Upper lobe of right lung (tissue), 1 donor: ENCODE data around the gene CHRNG. TPM values are rescaled to one million over a fixed set of nuclear protein-coding genes. Genes with fewer than 3 reads are reported as not detected.

Experiments
- ATAC-seq: fragments of 200-7000 bp; cut with Tn5 transposase; one replicate; pipeline ENCODE4 v1.9.1; 2020; ENCODE audit warnings: mild to moderate bottlenecking, moderate library complexity
- DNase-seq: peaks from one replicate; pipeline ENCODE4 v3.0.0-alpha.2; 2020
- H3K27ac ChIP-seq: fragments of 200-600 bp; one replicate; pipeline ENCODE4 v1.8.0; 2022
- H3K27me3 ChIP-seq: fragments of 200-600 bp; one replicate; pipeline ENCODE4 v1.8.0; 2022; ENCODE audit warnings: mild to moderate bottlenecking
- H3K36me3 ChIP-seq: fragments of 200-600 bp; one replicate; pipeline ENCODE4 v1.8.0; 2022
- H3K4me1 ChIP-seq: fragments of 200-600 bp; one replicate; pipeline ENCODE4 v1.8.0; 2022
- H3K4me3 ChIP-seq: fragments of 200-600 bp; one replicate; pipeline ENCODE4 v1.8.0; 2022; ENCODE audit warnings: mild to moderate bottlenecking
- H3K9me3 ChIP-seq: fragments of 200-600 bp; one replicate; pipeline ENCODE4 v1.8.0; 2022
- CTCF ChIP-seq: fragments of 200-600 bp; IDR thresholded peaks from one replicate; pipeline ENCODE4 v1.8.0; 2022; ENCODE audit warnings: antibody characterized with exemption
- intact Hi-C: fragments of 100-400 bp; cut with DNase I; formaldehyde crosslinking; loops from one replicate; pipeline ENCODE4 v1.11.0; 2022
- long read RNA-seq: library from polyadenylated mRNA; unstranded; transcript quantifications from one replicate; pipeline ENCODE4 v2.0.0, GENCODE V29; 2021
- total RNA-seq: library from RNA; stranded (reverse); fragmentation: NEBNext Ultra II Directional; extraction: Animal tissue kit (Norgen Biotek cat#: 25700); gene quantifications from one replicate; pipeline ENCODE4 v1.2.1, GENCODE V29; 2021
- donor health status: DM: no; HTN: yes; CAD: no; lungs with severe emphysema.

CHRNG gene
- not detected for total RNA-seq
- long read RNA-seq = 0 reads

GRCh38 chr2:232539298-232540231 lies at the start of gene CHRNG:
TSS of gene CHRNG (plus strand) at chr2:232539692. CDS start at chr2:232539748, 56 bp downstream.
- DNase-seq (peak; percentile 59), ATAC-seq (no peak)
- Histone ChIP-seq H3K4me1 (no peaks in the 10 kb centered on the region), H3K9me3 (no peaks in the 10 kb centered on the region), H3K27ac (no peak within 1 kb of the TSS), H3K4me3 (no peak within 1 kb of the TSS), H3K36me3 (no peaks in the 10 kb centered on the region), H3K27me3 (peaks cover 5% of the 10 kb centered on the region)
- intact Hi-C loops = no loop called here
- no peak for TF ChIP-seq CTCF

- Histone ChIP-seq H3K27ac (no peak overlapping the region), H3K9me3 (no peaks in the 10 kb centered on the region), H3K4me1 (peaks cover 5% of the 10 kb centered on the region), H3K4me3 (no peak overlapping the region), H3K36me3 (no peaks in the 10 kb centered on the region), H3K27me3 (peaks cover 35% of the 10 kb centered on the region)
- no peak for TF ChIP-seq CTCF
- peak; percentile 61 for DNase-seq
- intact Hi-C loops = no loop called here
- no peak for ATAC-seq
Measured at GRCh38 chr2:232490221-232491138, 49.0 kb upstream of the CHRNG start.

DNA sequence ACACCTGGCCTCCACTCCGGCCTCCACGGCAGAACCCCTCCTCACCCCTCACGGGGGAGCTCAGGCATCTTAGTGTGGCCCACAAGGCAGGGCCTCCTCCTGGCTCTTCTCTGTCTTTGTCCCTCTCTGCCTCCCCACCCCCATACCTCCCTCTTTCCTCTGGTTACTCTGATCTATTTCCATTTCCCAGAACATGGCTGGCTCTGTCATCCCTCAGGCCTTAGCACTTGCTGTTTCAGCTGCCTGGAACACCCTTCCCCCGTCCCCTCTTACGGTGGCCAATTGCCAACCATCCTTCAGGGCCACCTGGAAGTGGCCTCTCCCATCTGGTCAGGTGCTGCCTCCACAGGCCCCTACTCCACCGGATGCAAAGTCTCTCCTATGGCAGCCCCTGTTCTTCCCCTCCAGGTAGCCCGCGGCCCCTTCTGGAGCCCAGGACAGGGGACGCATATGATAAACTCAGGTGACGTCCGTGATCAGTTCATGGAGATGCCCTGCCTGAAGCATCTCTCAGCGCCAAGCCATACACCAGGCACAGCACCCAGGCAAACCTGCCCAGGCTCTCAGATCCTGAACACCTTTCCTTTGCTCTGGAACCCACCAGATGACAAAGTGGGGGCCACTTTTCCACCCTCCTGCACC lies 48.2 kb upstream of the CHRNG start:
- no peak overlapping the region for H3K27ac ChIP-seq
- H3K4me3 ChIP-seq = no peak overlapping the region
- no peaks in the 10 kb centered on the region for H3K36me3 ChIP-seq
- DNase-seq (peak; percentile 54), ATAC-seq (no peak)
- peaks cover 5% of the 10 kb centered on the region for H3K4me1 ChIP-seq
- peaks cover 27% of the 10 kb centered on the region for H3K27me3 ChIP-seq
- H3K9me3 ChIP-seq = no peaks in the 10 kb centered on the region
- intact Hi-C loops = no loop called here
- no peak for TF ChIP-seq CTCF

DNA sequence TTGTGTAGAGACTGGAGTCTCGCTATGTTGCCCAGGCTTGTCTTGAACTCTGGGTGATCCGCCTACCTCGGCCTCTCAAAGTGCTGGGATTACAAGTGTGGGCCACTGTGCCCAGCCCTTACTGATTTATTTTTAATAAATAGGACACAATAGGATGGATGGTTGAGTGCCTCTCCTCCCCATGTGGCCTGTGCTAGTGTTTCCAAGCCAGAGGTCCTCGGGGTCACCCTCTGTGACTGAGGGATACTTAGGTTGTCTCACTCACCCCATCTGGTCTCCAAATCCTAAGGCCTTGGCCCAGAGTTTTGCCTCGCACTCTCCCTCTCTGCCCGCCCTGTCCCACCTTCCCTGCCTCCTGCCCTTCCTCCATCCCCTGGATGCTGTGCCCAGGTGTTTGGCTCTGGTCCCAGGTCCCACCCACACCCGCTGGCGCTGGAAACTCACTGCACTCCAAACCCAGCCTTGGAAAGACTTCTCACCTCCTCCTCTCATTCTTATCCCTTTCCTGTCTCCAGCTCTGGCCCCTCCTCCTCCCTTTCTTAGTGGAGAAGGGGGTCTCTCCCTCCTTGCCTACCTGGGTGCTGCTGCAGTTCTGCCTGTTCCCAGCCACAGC lies 47.1 kb upstream of the CHRNG start:
- H3K36me3 ChIP-seq = no peaks in the 10 kb centered on the region
- no peak for DNase-seq
- H3K4me1 ChIP-seq = no peaks in the 10 kb centered on the region
- H3K27me3 ChIP-seq = peaks cover 17% of the 10 kb centered on the region
- H3K27ac ChIP-seq = no peak overlapping the region
- TF ChIP-seq CTCF = no peak
- no peaks in the 10 kb centered on the region for H3K9me3 ChIP-seq
- no peak overlapping the region for H3K4me3 ChIP-seq
- intact Hi-C loops = no loop called here
- no peak for ATAC-seq
